ENCODE measurements around the gene GNAS-AS1. TPM values are rescaled to one million over a fixed set of nuclear protein-coding genes. Genes with fewer than 3 reads are reported as not detected.

Gene GNAS-AS1
- total RNA-seq, 1 experiment from 2014 or later, result 0.11 TPM

- Histone ChIP-seq H3K4me3 (ENCODE audit: low read length) (no peak overlapping the region), H3K79me2 (ENCODE audit: low read length) (no peaks in the 10 kb centered on the region), H3K27ac (ENCODE audit: low read length) (no peak overlapping the region), H3K4me1 (ENCODE audit: insufficient read depth, low read length) (no peaks in the 10 kb centered on the region), H3K4me2 (ENCODE audit: low read length) (no peak overlapping the region), H3K36me3 (ENCODE audit: low read depth, low read length) (no peaks in the 10 kb centered on the region), H3F3A (ENCODE audit: low read length, unreplicated experiment) (no peaks in the 10 kb centered on the region), H3K9me2 (replicated peaks; ENCODE audit: low read length) (no peaks in the 10 kb centered on the region), H3K9me3 (ENCODE audit: low read length) (no peaks in the 10 kb centered on the region), H4K20me1 (ENCODE audit: low read length) (no peaks in the 10 kb centered on the region), H2AFZ (ENCODE audit: low read length) (no peak overlapping the region), H3K9ac (ENCODE audit: low read length) (no peak overlapping the region), H3K27me3 (ENCODE audit: low read length) (peaks cover 96% of the 10 kb centered on the region)
- TF ChIP-seq EZH2phosphoT487 (IDR thresholded peaks at IDR 0.05; ENCODE audit: borderline replicate concordance, low read length), result no peak
- TF ChIP-seq CTCF (conservative IDR thresholded peaks at IDR 0.05; ENCODE audit: low read depth, low read length), result no peak
- no peak for TF ChIP-seq EZH2 (IDR thresholded peaks at IDR 0.05; ENCODE audit: low read length, unreplicated experiment)
- CTCF ChIA-PET, result no interaction called here
- no TSS peak for BruUV-seq (replicated peaks)
- POLR2A ChIA-PET (ENCODE audit: unreplicated experiment), result no interaction called here
- no peak for ATAC-seq
- intact Hi-C loops (cut with micrococcal nuclease), result no loop called here
- peak; percentile 19 for DNase-seq
Measured at GRCh38 chr20:58810116-58810878, 40.4 kb downstream of the GNAS-AS1 start.

DNA sequence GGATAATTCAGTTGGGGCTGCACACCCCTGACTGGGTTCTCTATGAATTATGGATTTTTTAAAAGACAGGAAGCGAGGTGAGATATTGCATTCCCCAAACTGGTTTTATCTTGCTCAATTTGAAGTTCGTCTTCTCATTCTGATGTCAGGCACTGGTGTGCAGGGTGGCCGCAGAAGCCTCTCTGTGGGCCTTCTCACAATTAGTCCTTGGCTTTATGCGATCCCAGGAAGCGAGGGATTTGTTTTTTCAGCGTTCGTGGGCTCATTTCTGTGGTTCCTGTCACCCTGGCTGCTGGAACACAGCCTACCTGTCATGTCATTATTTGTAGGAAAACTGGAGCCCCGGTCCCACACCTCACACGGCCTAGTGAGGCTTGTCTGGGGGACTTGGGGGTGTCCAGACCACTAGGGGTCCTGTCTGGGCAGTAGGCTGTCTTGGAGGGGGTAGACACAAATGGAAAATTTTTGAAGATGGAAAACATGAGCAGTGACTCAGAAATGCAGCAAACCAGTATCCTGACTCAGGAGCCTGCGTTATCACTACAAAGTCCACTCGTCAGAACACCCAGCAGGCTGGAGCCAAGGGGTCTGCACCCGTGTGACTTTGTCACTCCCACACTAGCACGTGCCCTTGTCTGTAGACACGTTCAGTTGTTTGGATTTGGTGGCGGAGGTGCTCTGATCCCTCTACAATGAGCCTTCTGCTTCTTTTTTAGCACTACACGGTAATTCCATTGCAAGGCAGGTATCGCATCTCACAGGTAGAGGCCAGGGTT, 42.2 kb downstream of the GNAS-AS1 start:
- ChIA-PET CTCF (no interaction called here), POLR2A (ENCODE audit: unreplicated experiment) (no interaction called here)
- no peak overlapping the region for H3K4me3 ChIP-seq (ENCODE audit: low read length)
- no peaks in the 10 kb centered on the region for H4K20me1 ChIP-seq (ENCODE audit: low read length)
- BruUV-seq (replicated peaks), result no TSS peak
- H3K9me3 ChIP-seq (ENCODE audit: low read length), result no peaks in the 10 kb centered on the region
- intact Hi-C loops (cut with micrococcal nuclease), result no loop called here
- no peak overlapping the region for H2AFZ ChIP-seq (ENCODE audit: low read length)
- no peak for ATAC-seq
- H3K27me3 ChIP-seq (ENCODE audit: low read length), result peaks cover 99% of the 10 kb centered on the region
- no peak for DNase-seq
- H3K36me3 ChIP-seq (ENCODE audit: low read depth, low read length), result no peaks in the 10 kb centered on the region
- no peaks in the 10 kb centered on the region for H3K9me2 ChIP-seq (replicated peaks; ENCODE audit: low read length)
- H3K4me2 ChIP-seq (ENCODE audit: low read length), result no peak overlapping the region
- no peaks in the 10 kb centered on the region for H3K79me2 ChIP-seq (ENCODE audit: low read length)
- no peak overlapping the region for H3K27ac ChIP-seq (ENCODE audit: low read length)
- no peaks in the 10 kb centered on the region for H3K4me1 ChIP-seq (ENCODE audit: insufficient read depth, low read length)
- no peaks in the 10 kb centered on the region for H3F3A ChIP-seq (ENCODE audit: low read length, unreplicated experiment)
- TF ChIP-seq EZH2phosphoT487 (IDR thresholded peaks at IDR 0.05; ENCODE audit: borderline replicate concordance, low read length), result no peak
- TF ChIP-seq EZH2 (IDR thresholded peaks at IDR 0.05; ENCODE audit: low read length, unreplicated experiment), result no peak
- H3K9ac ChIP-seq (ENCODE audit: low read length), result no peak overlapping the region

DNA sequence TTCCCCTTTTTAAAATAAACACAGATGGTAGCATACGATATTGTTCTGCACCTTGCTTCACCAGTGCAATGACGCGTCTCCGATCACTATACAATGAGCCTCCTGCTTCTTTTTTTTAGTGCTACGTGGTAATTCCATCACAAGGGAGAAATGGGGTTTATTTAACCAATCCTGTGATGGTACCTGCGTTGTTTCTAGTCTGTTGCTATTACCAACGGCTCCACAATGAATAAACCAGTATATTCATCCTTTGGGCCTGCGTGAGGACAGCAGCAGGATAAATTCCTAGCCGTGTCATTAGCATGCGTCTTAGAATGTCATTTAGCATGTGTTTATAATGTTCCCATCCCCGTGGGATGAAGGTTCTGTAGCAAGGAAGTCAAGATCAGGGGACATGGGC, 42.9 kb downstream of the GNAS-AS1 start:
- H3K9me2 ChIP-seq (replicated peaks; ENCODE audit: low read length), result no peaks in the 10 kb centered on the region
- H3K27ac ChIP-seq (ENCODE audit: low read length), result no peak overlapping the region
- no peak overlapping the region for H3K4me2 ChIP-seq (ENCODE audit: low read length)
- H3K4me3 ChIP-seq (ENCODE audit: low read length), result no peak overlapping the region
- no peaks in the 10 kb centered on the region for H3K36me3 ChIP-seq (ENCODE audit: low read depth, low read length)
- no peaks in the 10 kb centered on the region for H3F3A ChIP-seq (ENCODE audit: low read length, unreplicated experiment)
- no peak overlapping the region for H2AFZ ChIP-seq (ENCODE audit: low read length)
- ChIA-PET CTCF (no interaction called here), POLR2A (ENCODE audit: unreplicated experiment) (no interaction called here)
- no peak for TF ChIP-seq CTCF (conservative IDR thresholded peaks at IDR 0.05; ENCODE audit: low read depth, low read length)
- TF ChIP-seq EZH2 (IDR thresholded peaks at IDR 0.05; ENCODE audit: low read length, unreplicated experiment), result no peak
- no peak for TF ChIP-seq EZH2phosphoT487 (IDR thresholded peaks at IDR 0.05; ENCODE audit: borderline replicate concordance, low read length)
- H4K20me1 ChIP-seq (ENCODE audit: low read length), result no peaks in the 10 kb centered on the region
- BruUV-seq (replicated peaks), result no TSS peak
- peaks cover 99% of the 10 kb centered on the region for H3K27me3 ChIP-seq (ENCODE audit: low read length)
- intact Hi-C loops (cut with micrococcal nuclease), result no loop called here
- H3K9ac ChIP-seq (ENCODE audit: low read length), result no peak overlapping the region
- DNase-seq (no peak), ATAC-seq (no peak)
- no peaks in the 10 kb centered on the region for H3K4me1 ChIP-seq (ENCODE audit: insufficient read depth, low read length)
- no peaks in the 10 kb centered on the region for H3K9me3 ChIP-seq (ENCODE audit: low read length)
- no peaks in the 10 kb centered on the region for H3K79me2 ChIP-seq (ENCODE audit: low read length)
